Measurements from ENCODE around the gene FAM20B. TPM values are rescaled to one million over a fixed set of nuclear protein-coding genes. Genes with fewer than 3 reads are reported as not detected.

The FAM20B gene
- total and polyA plus RNA-seq, 2 of the 13 experiments (the other 11 are each of a cell fraction or from before 2014, with no cell fraction given): 13.8 to 26.9 TPM

- ATAC-seq (no peak), FAIRE-seq (no peak), DNase-seq (ENCODE audit: low spot score) (peak; percentile 18)
- intact Hi-C loops (cut with micrococcal nuclease; ENCODE audit: unreplicated experiment) (no loop called here), in situ Hi-C loops (cut with HindIII; ENCODE audit: extremely low pct_ligation_motif_present, low pct_unique_long_range_greater_than_20kb) (no loop called here)
- Histone ChIP-seq H3K36me3 (replicated peaks in 1 of 2; ENCODE audit: control insufficient read depth in 1 of 2, insufficient read depth in 2 of 2, low read length in 2 of 2) (no peaks in the 10 kb centered on the region), H4K20me1 (ENCODE audit: insufficient read depth, low read length) (no peaks in the 10 kb centered on the region), H3K9ac (ENCODE audit: insufficient read depth, low read depth, low read length) (no peak overlapping the region), H3K27me3 (ENCODE audit: control insufficient read depth in 1 of 2, insufficient read depth in 2 of 2, low read length in 2 of 2) (no peaks in the 10 kb centered on the region), H2AFZ (ENCODE audit: low read length) (no peak overlapping the region), H3K4me2 (ENCODE audit: low read depth, low read length) (no peak overlapping the region; the same call in 1 of the 2 replicates), H3K4me3 (replicated peaks in 1 of 3; ENCODE audit: insufficient read depth in 1 of 3, low read depth in 2 of 3, low read length in 3 of 3) (no peak overlapping the region), H3K9me3 (ENCODE audit: low read length) (no peaks in the 10 kb centered on the region), H3K79me2 (ENCODE audit: insufficient read depth, low read length) (peaks cover 5% of the 10 kb centered on the region), H3K27ac (ENCODE audit: extremely low read length, insufficient read depth, low read length) (no peak overlapping the region), H3K4me1 (ENCODE audit: insufficient read depth, low read length) (peaks cover 46% of the 10 kb centered on the region)
- peak; percentile 47; the same call in 1 of the 2 replicates for TF ChIP-seq USF2 (IDR thresholded peaks at IDR 0.05; ENCODE audit: low read depth, low read length)
- no peak; the same call in 1 of the 2 replicates for TF ChIP-seq USF2 (CRISPR knock-in tag; IDR thresholded peaks at IDR 0.05; ENCODE audit: borderline replicate concordance)
- TF ChIP-seq KIAA2018 (CRISPR knock-in tag; IDR thresholded peaks at IDR 0.05; ENCODE audit: borderline replicate concordance): no peak
- no peak for TF ChIP-seq KDM2A (CRISPR knock-in tag; IDR thresholded peaks at IDR 0.05; ENCODE audit: borderline replicate concordance, low read depth)
- POLR2A ChIA-PET: interaction anchor here (1.6 kb wide), 1 partner anchor 19 kb away, joined by 4 read pairs; no protein-coding TSS in a partner anchor
- WGBS (ENCODE audit: low lambda C conversion rate): 39% methylated on average over 6 of the region's 6 CpGs
- BruUV-seq (replicated peaks): no TSS peak
- CTCF ChIA-PET (ENCODE audit: low intra/inter-chr PET ratio, low total read pairs): no interaction called here
Measured at GRCh38 chr1:179021873-179022272, 3.8 kb upstream of the FAM20B start.
